H1 (cell line): ENCODE results near the gene GRM1. TPM values are rescaled to one million over a fixed set of nuclear protein-coding genes. Genes with fewer than 3 reads are reported as not detected.

Experiments used
- CTCF ChIA-PET: fragments of 300-600 bp; sonication (Branson Sonifier 250); formaldehyde crosslinking; loops from one replicate; lab custom pipeline; 2021; ENCODE audit not compliant: partially characterized antibody; lab: Charles Lee
- POLR2A ChIA-PET: fragments of 300-600 bp; sonication (Branson Sonifier 250); formaldehyde crosslinking; loops from one replicate; lab custom pipeline; 2021; ENCODE audit warnings: inconsistent platforms; ENCODE audit not compliant: partially characterized antibody; lab: Charles Lee
- DNase-seq, 2 experiments: peaks; one replicate each; pipeline versions ENCODE4 v3.0.0 to v3.0.0-alpha.2; 2010 to 2022; ENCODE audit warnings: low spot score in 2 of 2, low read depth in 1 of 2, mixed read lengths in 1 of 2
- FAIRE-seq: peaks from 2 replicates; lab custom pipeline; 2011; peaks lifted over from hg19 to GRCh38; lab: Jason Lieb, UNC
- H2AFZ ChIP-seq: 2 replicates; pipeline ENCODE4 v1.8.1; 2012; ENCODE audit warnings: low read length, inconsistent platforms
- H2AK5ac ChIP-seq: 2 replicates; pipeline ENCODE4 v1.6.1; 2013; ENCODE audit warnings: low read depth, low read length
- H2BK120ac ChIP-seq: replicated peaks from 2 replicates; pipeline ENCODE3; 2013; ENCODE audit warnings: low read depth, low read length, inconsistent platforms
- H2BK12ac ChIP-seq: 2 replicates; pipeline ENCODE4 v1.6.1; 2013; ENCODE audit warnings: low read depth, low read length
- H2BK15ac ChIP-seq: 2 replicates; pipeline ENCODE4 v1.6.1; 2013; ENCODE audit warnings: low read length
- H2BK20ac ChIP-seq: 2 replicates; pipeline ENCODE4 v1.6.1; 2013; ENCODE audit warnings: low read length
- H2BK5ac ChIP-seq: 2 replicates; pipeline ENCODE4 v1.6.1; 2013; ENCODE audit warnings: low read depth, low read length
- H3K14ac ChIP-seq: 2 replicates; pipeline ENCODE4 v1.6.1; 2013; ENCODE audit warnings: inconsistent platforms; ENCODE audit not compliant: insufficient read length
- H3K18ac ChIP-seq: 2 replicates; pipeline ENCODE4 v1.6.1; 2013; ENCODE audit warnings: low read length; ENCODE audit errors: extremely low read depth
- H3K23ac ChIP-seq: 2 replicates; pipeline ENCODE4 v1.6.1; 2013; ENCODE audit warnings: inconsistent platforms; ENCODE audit not compliant: insufficient read length
- H3K23me2 ChIP-seq: 2 replicates; pipeline ENCODE4 v1.6.1; 2013; ENCODE audit warnings: low read depth, low read length
- H3K27ac ChIP-seq: 2 replicates; pipeline ENCODE4 v1.6.1; 2011; ENCODE audit warnings: low read depth, low read length, inconsistent platforms
- H3K27me3 ChIP-seq, 4 experiments: replicated peaks in 1 of 4; 1 replicate in 1 of 4; 2 replicates in 3 of 4; pipeline versions ENCODE4 v1.6.1 to v1.8.1; 2011 to 2013; ENCODE audit warnings: low read length in 3 of 4, mild to moderate bottlenecking in 3 of 4, inconsistent platforms in 2 of 4, mixed read lengths in 2 of 4, moderate library complexity in 1 of 4; ENCODE audit not compliant: control insufficient read depth in 3 of 4, insufficient read depth in 3 of 4; ENCODE audit errors: extremely low read depth in 1 of 4
- H3K36me3 ChIP-seq, 4 experiments: 2 replicates each; pipeline versions ENCODE4 v1.6.1 to v1.8.1; 2011 to 2013; ENCODE audit warnings: mild to moderate bottlenecking in 4 of 4, low read length in 3 of 4, moderate library complexity in 2 of 4, control low read depth in 1 of 4, inconsistent platforms in 1 of 4; ENCODE audit not compliant: insufficient read depth in 4 of 4, control insufficient read depth in 2 of 4
- H3K4ac ChIP-seq: replicated peaks from 2 replicates; pipeline ENCODE3; 2013; ENCODE audit warnings: low read length, low read depth, mixed read lengths, inconsistent platforms; ENCODE audit not compliant: insufficient read length
- H3K4me1 ChIP-seq, 4 experiments: replicated peaks in 1 of 4; 1 replicate in 1 of 4; 2 replicates in 3 of 4; pipeline versions ENCODE4 v1.6.1 to v1.8.1; 2011 to 2013; ENCODE audit warnings: low read length in 3 of 4, inconsistent platforms in 2 of 4, mixed read lengths in 1 of 4; ENCODE audit not compliant: insufficient read depth in 4 of 4, control insufficient read depth in 3 of 4
- H3K4me2 ChIP-seq, 2 experiments: 2 replicates each; pipeline versions ENCODE4 v1.6.1 to v1.8.1; 2011 to 2013; ENCODE audit warnings: low read depth in 2 of 2, low read length in 2 of 2, control low read depth in 1 of 2, inconsistent platforms in 1 of 2, mild to moderate bottlenecking in 1 of 2; ENCODE audit not compliant: insufficient read depth in 1 of 2
- H3K4me3 ChIP-seq, 4 experiments: fragments of 200-600, 300-600 bp in 1 of 4; sonication (generic), shearing (Covaris generic), sonication (Bioruptor Twin) in 1 of 4; 2 replicates each; pipeline versions ENCODE4 v1.5.1 to v1.8.1; 2011 to 2016; ENCODE audit warnings: low read length in 4 of 4, low read depth in 3 of 4, control low read depth in 2 of 4, inconsistent platforms in 2 of 4, mild to moderate bottlenecking in 2 of 4, mixed read lengths in 1 of 4, moderate library complexity in 1 of 4; ENCODE audit not compliant: insufficient read depth in 2 of 4; ENCODE audit errors: extremely low read depth in 1 of 4
- H3K56ac ChIP-seq: replicated peaks from 2 replicates; pipeline ENCODE3; 2013; ENCODE audit warnings: low read depth, mild to moderate bottlenecking, mixed read lengths, low read length, inconsistent platforms; ENCODE audit not compliant: insufficient read length
- H3K79me1 ChIP-seq: 2 replicates; pipeline ENCODE4 v1.6.1; 2013; ENCODE audit warnings: low read depth, low read length, control low read depth
- H3K79me2 ChIP-seq, 2 experiments: 2 replicates each; pipeline versions ENCODE4 v1.6.1 to v1.8.1; 2012 to 2013; ENCODE audit warnings: low read length in 2 of 2, mild to moderate bottlenecking in 2 of 2, inconsistent platforms in 1 of 2; ENCODE audit not compliant: insufficient read depth in 2 of 2, control insufficient read depth in 1 of 2
- H3K9ac ChIP-seq, 4 experiments: replicated peaks in 1 of 4; 1 replicate in 1 of 4; 2 replicates in 3 of 4; pipeline versions ENCODE4 v1.6.1 to v1.8.1; 2011 to 2013; ENCODE audit warnings: low read depth in 3 of 4, low read length in 3 of 4, control low read depth in 2 of 4, mild to moderate bottlenecking in 2 of 4, moderate library complexity in 2 of 4, inconsistent platforms in 1 of 4; ENCODE audit errors: extremely low read depth in 1 of 4
- H3K9me3 ChIP-seq, 2 experiments: 2 replicates each; pipeline versions ENCODE4 v1.6.1 to v1.8.1; 2012 to 2013; ENCODE audit warnings: mild to moderate bottlenecking in 2 of 2, moderate library complexity in 2 of 2, control low read depth in 1 of 2, inconsistent platforms in 1 of 2, low read depth in 1 of 2, low read length in 1 of 2, mixed read lengths in 1 of 2; ENCODE audit not compliant: insufficient read depth in 2 of 2
- H4K20me1 ChIP-seq, 2 experiments: replicated peaks in 1 of 2; 2 replicates each; pipeline versions ENCODE3 to v1.8.1; 2011 to 2013; ENCODE audit warnings: inconsistent platforms in 2 of 2, low read length in 2 of 2, mild to moderate bottlenecking in 1 of 2; ENCODE audit not compliant: insufficient read depth in 2 of 2, control insufficient read depth in 1 of 2
- H4K5ac ChIP-seq: 2 replicates; pipeline ENCODE4 v1.6.1; 2013; ENCODE audit warnings: low read length, low read depth, mixed read lengths, inconsistent platforms; ENCODE audit not compliant: insufficient read length
- H4K8ac ChIP-seq: 2 replicates; pipeline ENCODE4 v1.8.0; 2013; ENCODE audit warnings: mild to moderate bottlenecking, moderate library complexity, low read length, inconsistent platforms; ENCODE audit not compliant: insufficient read depth; ENCODE audit errors: extremely low read depth
- H4K91ac ChIP-seq: replicated peaks from 2 replicates; pipeline ENCODE3; 2013; ENCODE audit warnings: low read length, mixed read lengths, inconsistent platforms; ENCODE audit not compliant: insufficient read length
- BCL11A ChIP-seq, 2 experiments: IDR thresholded peaks; one replicate each; pipeline ENCODE4 v1.6.1; 2011; ENCODE audit warnings: low read depth in 2 of 2, low read length in 2 of 2, mild to moderate bottlenecking in 2 of 2
- CEBPB ChIP-seq: IDR thresholded peaks from 2 replicates; pipeline ENCODE4 v1.6.1; 2012; ENCODE audit warnings: low read depth, low read length
- EGR1 ChIP-seq: IDR thresholded peaks from 2 replicates; pipeline ENCODE4 v1.6.1; 2011; ENCODE audit warnings: low read depth, low read length, borderline replicate concordance
- EZH2 ChIP-seq: fragments of 200-600 bp; sonication (generic); IDR thresholded peaks from 2 replicates; pipeline ENCODE4 v1.7.1; 2012; ENCODE audit warnings: low read depth, mild to moderate bottlenecking, moderate library complexity, low read length, inconsistent platforms; ENCODE audit not compliant: severe bottlenecking
- FOSL1 ChIP-seq: IDR thresholded peaks from 2 replicates; pipeline ENCODE4 v1.6.1; 2011; ENCODE audit warnings: mild to moderate bottlenecking, low read depth, low read length, moderate library complexity; ENCODE audit not compliant: insufficient read depth
- KDM1A ChIP-seq: fragments of 200-600, 300-600 bp; sonication (generic); IDR thresholded peaks from 2 replicates; pipeline ENCODE4 v1.7.1; 2016; ENCODE audit warnings: mild to moderate bottlenecking, low read length, borderline replicate concordance
- KDM5A ChIP-seq: fragments of 200-600 bp; IDR thresholded peaks from 2 replicates; pipeline ENCODE4 v1.7.1; 2012; ENCODE audit warnings: mild to moderate bottlenecking, low read length, inconsistent platforms, mixed read lengths
- NANOG ChIP-seq: IDR thresholded peaks from 2 replicates; pipeline ENCODE4 v1.6.1; 2011; ENCODE audit warnings: low read length, low read depth, mild to moderate bottlenecking, inconsistent platforms; ENCODE audit not compliant: insufficient read depth, poor library complexity, severe bottlenecking
- NRF1 ChIP-seq: IDR thresholded peaks from 2 replicates; pipeline ENCODE4 v1.6.1; 2011; ENCODE audit warnings: mild to moderate bottlenecking, low read depth, low read length, improper control_type of control experiment
- SP4 ChIP-seq: IDR thresholded peaks from 2 replicates; pipeline ENCODE4 v1.6.1; 2012; ENCODE audit warnings: low read length, inconsistent platforms
- SRF ChIP-seq: IDR thresholded peaks from 2 replicates; pipeline ENCODE4 v1.6.1; 2011; ENCODE audit warnings: mild to moderate bottlenecking, low read depth, low read length, moderate library complexity
- WGBS, 2 experiments: shearing (Covaris generic) in 1 of 2; methylation state at CpG; one replicate each; pipeline versions ENCODE4 v1.1.6 to v1.1.7; 2013 to 2015; ENCODE audit warnings: low lambda C conversion rate in 2 of 2, mixed read lengths in 2 of 2, inconsistent platforms in 1 of 2, low coverage in 1 of 2, missing lambda C conversion rate in 1 of 2; ENCODE audit not compliant: insufficient replicate concordance in 2 of 2, insufficient coverage in 1 of 2, insufficient read length in 1 of 2; ENCODE audit errors: extremely low coverage in 1 of 2, missing lambda C conversion rate in 1 of 2; 5-methylcytosine and 5-hydroxymethylcytosine counted together
- polyA plus RNA-seq, 7 experiments: library from polyadenylated mRNA; depleted of rRNA in 3 of 7; stranded (reverse) in 5 of 7; unstranded in 2 of 7; fragments of >200 nt in 5 of 7; fragments of 200-250 nt in 2 of 7; gene quantifications; 1 replicate in 5 of 7; 2 replicates in 1 of 7; 4 replicates in 1 of 7; pipeline versions ENCODE4 v1.2.1 to v1.2.3, GENCODE V29; 2011 to 2013; ENCODE audit warnings: missing spikeins in 2 of 7, mixed read lengths in 2 of 7
- total RNA-seq: library from RNA; stranded (reverse); fragmentation: NEBNext Ultra II Directional; extraction: Animal tissue kit (Norgen Biotek cat#: 25700); gene quantifications from 2 replicates; pipeline ENCODE4 v1.2.1, GENCODE V29; 2021

The GRM1 gene
- total and polyA plus RNA-seq, 2 of the 8 experiments (the other 6 are each of a cell fraction or from before 2014, with no cell fraction given), result 0.15 to 1.3 TPM

DNA sequence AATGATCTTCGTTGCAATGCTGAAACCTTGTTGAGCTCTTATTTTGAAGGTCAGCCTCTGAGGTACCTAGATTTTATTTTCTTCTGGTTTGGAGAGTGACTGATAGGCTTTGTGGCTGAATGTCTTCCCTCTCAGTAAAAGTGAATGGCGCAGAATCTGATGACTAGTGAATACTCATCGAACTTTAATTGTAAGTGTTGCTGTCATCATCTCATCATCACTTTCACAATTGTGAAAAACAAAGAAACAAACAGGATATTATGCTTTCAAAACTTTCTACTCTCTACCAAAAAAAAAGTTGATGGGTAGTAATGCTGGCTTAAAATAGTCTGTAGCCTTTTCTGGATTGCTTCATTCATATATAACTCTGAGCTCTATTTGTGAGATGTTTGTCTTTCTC is 275.3 kb downstream of the GRM1 start:
- Histone ChIP-seq H2AK5ac (no peak overlapping the region), H3K27me3 (no peaks in the 10 kb centered on the region), H3K36me3 (no peaks in the 10 kb centered on the region), H2BK15ac (no peak overlapping the region), H3K27ac (no peak overlapping the region), H3K56ac (no peak overlapping the region), H3K23me2 (no peaks in the 10 kb centered on the region), H4K5ac (no peak overlapping the region), H3K4ac (no peak overlapping the region), H2BK12ac (no peak overlapping the region), H3K9ac (no peak overlapping the region), H4K8ac (no peak overlapping the region), H3K14ac (no peak overlapping the region), H3K79me2 (no peaks in the 10 kb centered on the region), H3K9me3 (no peaks in the 10 kb centered on the region), H2BK20ac (no peak overlapping the region), H4K91ac (no peak overlapping the region), H3K18ac (no peak overlapping the region), H3K4me1 (no peaks in the 10 kb centered on the region), H3K79me1 (no peaks in the 10 kb centered on the region), H2BK5ac (no peak overlapping the region), H2AFZ (no peak overlapping the region), H3K4me3 (no peak overlapping the region), H3K4me2 (no peak overlapping the region), H3K23ac (no peak overlapping the region), H4K20me1 (no peaks in the 10 kb centered on the region), H2BK120ac (no peak overlapping the region)
- TF ChIP-seq EGR1 (no peak), NANOG (no peak), NRF1 (no peak), SP4 (no peak), SRF (no peak), KDM1A (no peak), EZH2 (no peak), CEBPB (no peak), FOSL1 (no peak), KDM5A (no peak), BCL11A (IDR thresholded peaks at IDR 0.05; ENCODE audit: low read depth in 2 of 2, low read length in 2 of 2) (no peak)
- WGBS, 2 experiments, result 93% methylated on average over 3 of the region's 3 CpGs; no CpG with 5 or more reads in 1 of the 2 experiments
- DNase-seq (no peak), FAIRE-seq (no peak)
- ChIA-PET POLR2A (no interaction called here), CTCF (no interaction called here)
